ENCODE data around the gene CAMTA1. TPM values are rescaled to one million over a fixed set of nuclear protein-coding genes. Genes with fewer than 3 reads are reported as not detected.

Gene CAMTA1
- total RNA-seq, 1 experiment from 2014 or later, result 50.3 TPM

DNA sequence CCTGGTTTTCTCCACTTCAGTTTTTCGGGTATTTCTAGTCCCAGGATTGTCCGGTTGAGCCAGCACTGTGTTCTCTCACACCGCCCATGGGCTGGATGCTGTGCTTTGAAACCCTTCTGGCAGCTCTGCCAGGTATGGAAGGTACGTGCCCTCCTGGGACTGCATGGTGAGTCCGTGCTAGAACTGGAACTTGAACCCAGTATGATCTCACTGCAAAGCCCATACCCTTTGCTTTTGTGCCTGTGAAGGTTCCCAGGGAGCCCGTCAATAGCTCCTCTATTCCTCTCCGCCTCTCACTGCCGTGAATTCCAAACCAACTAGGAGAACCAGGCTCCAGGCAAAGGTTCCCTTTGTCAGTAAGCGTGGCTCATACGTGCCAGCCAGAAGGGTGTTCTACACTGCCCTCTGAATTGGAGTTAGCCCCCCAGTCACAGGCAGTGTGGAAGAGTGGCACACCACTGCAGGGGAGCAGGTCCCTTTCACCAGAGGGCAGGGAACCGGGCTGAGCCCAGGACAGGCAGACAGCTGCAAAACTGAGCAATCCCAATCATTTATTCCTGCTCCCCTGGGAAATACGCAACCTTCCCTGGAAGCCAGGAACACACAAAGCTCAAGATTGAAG, 310.2 kb downstream of the CAMTA1 start:
- no TSS peak for BruUV-seq (replicated peaks)
- no peak overlapping the region for H3K27ac Mint-ChIP-seq (ENCODE audit: unreplicated experiment)
- H3K36me3 Mint-ChIP-seq (ENCODE audit: insufficient read depth, unreplicated experiment), result no peaks in the 10 kb centered on the region
- TF ChIP-seq, protein P1, sequence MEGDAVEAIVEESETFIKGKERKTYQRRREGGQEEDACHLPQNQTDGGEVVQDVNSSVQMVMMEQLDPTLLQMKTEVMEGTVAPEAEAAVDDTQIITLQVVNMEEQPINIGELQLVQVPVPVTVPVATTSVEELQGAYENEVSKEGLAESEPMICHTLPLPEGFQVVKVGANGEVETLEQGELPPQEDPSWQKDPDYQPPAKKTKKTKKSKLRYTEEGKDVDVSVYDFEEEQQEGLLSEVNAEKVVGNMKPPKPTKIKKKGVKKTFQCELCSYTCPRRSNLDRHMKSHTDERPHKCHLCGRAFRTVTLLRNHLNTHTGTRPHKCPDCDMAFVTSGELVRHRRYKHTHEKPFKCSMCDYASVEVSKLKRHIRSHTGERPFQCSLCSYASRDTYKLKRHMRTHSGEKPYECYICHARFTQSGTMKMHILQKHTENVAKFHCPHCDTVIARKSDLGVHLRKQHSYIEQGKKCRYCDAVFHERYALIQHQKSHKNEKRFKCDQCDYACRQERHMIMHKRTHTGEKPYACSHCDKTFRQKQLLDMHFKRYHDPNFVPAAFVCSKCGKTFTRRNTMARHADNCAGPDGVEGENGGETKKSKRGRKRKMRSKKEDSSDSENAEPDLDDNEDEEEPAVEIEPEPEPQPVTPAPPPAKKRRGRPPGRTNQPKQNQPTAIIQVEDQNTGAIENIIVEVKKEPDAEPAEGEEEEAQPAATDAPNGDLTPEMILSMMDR (IDR thresholded peaks at IDR 0.05; ENCODE audit: unreplicated experiment), result no peak
- no peaks in the 10 kb centered on the region for H3K9me3 Mint-ChIP-seq (ENCODE audit: low read depth, unreplicated experiment)
- no peaks in the 10 kb centered on the region for H3K4me1 Mint-ChIP-seq (ENCODE audit: low read depth, unreplicated experiment)
- H3K4me3 Mint-ChIP-seq (ENCODE audit: low read depth, unreplicated experiment), result no peak overlapping the region
- intact Hi-C loops (cut with micrococcal nuclease; ENCODE audit: unreplicated experiment), result no loop called here
- CTCF ChIA-PET, result no interaction called here
- peaks cover 63% of the 10 kb centered on the region for H3K27me3 Mint-ChIP-seq (ENCODE audit: unreplicated experiment)
- DNase-seq, result no peak

DNA sequence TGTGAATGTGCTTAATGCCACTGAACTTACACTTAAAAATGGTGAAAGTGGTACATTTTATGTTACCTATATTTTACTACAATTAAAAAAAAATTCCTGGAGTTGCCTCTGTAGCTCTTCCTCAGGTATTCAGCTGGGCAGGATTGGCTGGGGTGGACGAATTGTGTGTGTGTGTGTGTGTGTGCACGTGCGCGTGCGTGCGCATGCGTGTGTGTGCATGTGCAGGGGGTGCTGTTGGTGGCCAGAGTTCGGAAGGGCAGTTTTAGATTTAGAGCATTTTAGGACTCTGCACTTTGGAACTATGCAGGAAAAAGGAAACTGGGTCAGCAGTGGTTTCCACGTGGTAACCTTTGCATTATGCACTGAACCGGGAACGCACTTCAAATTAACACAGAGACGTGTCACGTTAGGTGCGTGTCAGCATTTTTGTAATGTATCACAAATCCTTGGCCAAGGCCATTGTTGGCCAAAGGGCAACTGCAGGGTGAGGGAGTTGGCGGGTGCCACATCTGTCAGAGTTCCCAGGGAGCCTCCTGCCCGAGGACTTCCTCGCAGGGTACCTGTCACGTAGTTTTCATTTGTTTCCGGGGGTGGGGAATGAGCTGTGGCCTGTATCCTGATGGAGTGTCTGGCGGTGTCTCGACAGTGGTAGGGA, 312.8 kb downstream of the CAMTA1 start:
- CTCF ChIA-PET, result no interaction called here
- Mint-ChIP-seq H3K4me1 (ENCODE audit: low read depth, unreplicated experiment) (no peaks in the 10 kb centered on the region), H3K4me3 (ENCODE audit: low read depth, unreplicated experiment) (no peak overlapping the region), H3K27ac (ENCODE audit: unreplicated experiment) (no peak overlapping the region), H3K9me3 (ENCODE audit: low read depth, unreplicated experiment) (no peaks in the 10 kb centered on the region), H3K36me3 (ENCODE audit: insufficient read depth, unreplicated experiment) (no peaks in the 10 kb centered on the region), H3K27me3 (ENCODE audit: unreplicated experiment) (peaks cover 62% of the 10 kb centered on the region)
- TF ChIP-seq, protein P1 (IDR thresholded peaks at IDR 0.05; ENCODE audit: unreplicated experiment), result no peak
- no TSS peak for BruUV-seq (replicated peaks)
- intact Hi-C loops (cut with micrococcal nuclease; ENCODE audit: unreplicated experiment), result no loop called here
- DNase-seq, result no peak

DNA sequence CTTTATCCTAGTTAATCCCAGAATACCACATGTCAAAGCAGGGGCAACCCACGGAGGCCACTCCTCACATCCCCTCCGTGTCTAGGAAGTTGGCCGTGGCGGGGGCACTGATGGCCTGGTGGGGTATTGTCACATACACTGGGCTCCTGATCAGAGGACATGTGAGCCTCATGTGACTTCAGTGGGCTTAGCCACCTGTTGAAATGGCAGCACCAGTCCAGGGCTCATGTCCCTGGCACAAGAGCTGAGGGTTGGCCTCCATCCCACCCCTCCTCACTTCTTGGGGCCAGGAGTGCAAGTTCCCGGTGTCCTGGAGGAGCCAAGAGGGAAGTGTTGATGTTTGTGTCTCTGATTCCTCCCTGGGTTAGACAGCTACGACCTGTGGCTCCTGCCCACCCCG, 313.4 kb downstream of the CAMTA1 start:
- H3K27me3 Mint-ChIP-seq (ENCODE audit: unreplicated experiment), result peaks cover 62% of the 10 kb centered on the region
- TF ChIP-seq, protein P1 (IDR thresholded peaks at IDR 0.05; ENCODE audit: unreplicated experiment), result no peak
- BruUV-seq (replicated peaks), result no TSS peak
- CTCF ChIA-PET, result no interaction called here
- H3K36me3 Mint-ChIP-seq (ENCODE audit: insufficient read depth, unreplicated experiment), result no peaks in the 10 kb centered on the region
- H3K4me3 Mint-ChIP-seq (ENCODE audit: low read depth, unreplicated experiment), result no peak overlapping the region
- H3K9me3 Mint-ChIP-seq (ENCODE audit: low read depth, unreplicated experiment), result no peaks in the 10 kb centered on the region
- intact Hi-C loops (cut with micrococcal nuclease; ENCODE audit: unreplicated experiment), result no loop called here
- H3K27ac Mint-ChIP-seq (ENCODE audit: unreplicated experiment), result no peak overlapping the region
- no peak for DNase-seq
- no peaks in the 10 kb centered on the region for H3K4me1 Mint-ChIP-seq (ENCODE audit: low read depth, unreplicated experiment)

DNA sequence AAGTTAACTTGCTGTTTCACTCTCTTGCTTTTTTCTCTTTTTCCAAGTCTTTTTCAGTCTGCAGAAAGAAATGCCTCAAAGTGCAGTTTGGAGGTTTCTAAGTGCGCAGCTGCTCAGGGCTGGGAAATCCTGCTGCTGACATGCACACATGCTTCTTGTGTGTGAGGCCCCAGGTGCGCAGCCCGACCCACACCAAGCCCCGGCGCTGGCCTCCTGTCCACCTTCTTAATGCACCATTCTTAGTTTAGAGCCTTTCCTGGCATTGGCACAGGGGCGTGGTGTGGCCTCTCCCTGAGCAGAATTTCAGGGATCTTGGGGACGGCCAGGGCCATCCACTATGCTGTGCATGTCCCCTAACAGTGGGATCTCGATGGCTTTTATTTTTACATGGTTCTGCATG, 315.2 kb downstream of the CAMTA1 start:
- DNase-seq, result no peak
- Mint-ChIP-seq H3K27ac (ENCODE audit: unreplicated experiment) (no peak overlapping the region), H3K36me3 (ENCODE audit: insufficient read depth, unreplicated experiment) (no peaks in the 10 kb centered on the region), H3K27me3 (ENCODE audit: unreplicated experiment) (peaks cover 51% of the 10 kb centered on the region), H3K4me3 (ENCODE audit: low read depth, unreplicated experiment) (no peak overlapping the region), H3K9me3 (ENCODE audit: low read depth, unreplicated experiment) (no peaks in the 10 kb centered on the region), H3K4me1 (ENCODE audit: low read depth, unreplicated experiment) (no peaks in the 10 kb centered on the region)
- BruUV-seq (replicated peaks), result no TSS peak
- TF ChIP-seq, protein P1 (IDR thresholded peaks at IDR 0.05; ENCODE audit: unreplicated experiment), result no peak
- CTCF ChIA-PET, result no interaction called here
- intact Hi-C loops (cut with micrococcal nuclease; ENCODE audit: unreplicated experiment), result no loop called here
